Esophagus muscularis mucosa (tissue), 4 donors: ENCODE data around the gene UBE2B. TPM values are rescaled to one million over a fixed set of nuclear protein-coding genes. Genes with fewer than 3 reads are reported as not detected.

Experiments
- DNase-seq: peaks from one replicate; pipeline ENCODE4 v3.0.0-alpha.2; 2017; ENCODE audit errors: extremely low spot score
- H3K27ac ChIP-seq, 4 donors: fragments of 200-600 bp; sonication (generic); replicated peaks in 1 of 4; 1 replicate in 3 of 4; 2 replicates in 1 of 4; pipeline ENCODE4 v1.5.1; 2016 to 2019; ENCODE audit warnings: mild to moderate bottlenecking in 1 of 4
- H3K27me3 ChIP-seq, 4 donors: fragments of 200-600 bp; sonication (generic); one replicate each; pipeline versions ENCODE4 v1.5.1 to v1.6.0; 2016 to 2019
- H3K36me3 ChIP-seq, 4 donors: fragments of 200-600 bp; sonication (generic); one replicate each; pipeline ENCODE4 v1.5.1; 2016 to 2019
- H3K4me1 ChIP-seq, 4 donors: fragments of 200-600 bp; sonication (generic); one replicate each; pipeline ENCODE4 v1.5.1; 2016 to 2019
- H3K4me3 ChIP-seq, 4 donors: fragments of 200-600 bp; sonication (generic); 1 replicate in 2 of 4; 2 replicates in 2 of 4; pipeline ENCODE4 v1.5.1; 2016 to 2019; ENCODE audit warnings: mild to moderate bottlenecking in 4 of 4, moderate library complexity in 1 of 4
- H3K9me3 ChIP-seq, 4 donors: fragments of 200-600 bp; sonication (generic); 1 replicate in 3 of 4; 2 replicates in 1 of 4; pipeline ENCODE4 v1.5.1; 2016 to 2019
- EP300 ChIP-seq: sonication (generic); formaldehyde crosslinking; IDR thresholded peaks from one replicate; pipeline ENCODE4 v1.6.1; 2017; ENCODE audit warnings: antibody characterized with exemption
- POLR2A ChIP-seq: fragments of 450-650 bp; IDR thresholded peaks from one replicate; pipeline ENCODE4 v1.6.1; 2017; ENCODE audit warnings: antibody characterized with exemption, moderate library complexity, mild to moderate bottlenecking, low read depth
- POLR2AphosphoS5 ChIP-seq, 2 donors: sonication (generic); formaldehyde crosslinking; IDR thresholded peaks; one replicate each; pipeline ENCODE4 v1.6.1; 2017; ENCODE audit warnings: antibody characterized with exemption in 2 of 2
- WGBS: methylation state at CpG from one replicate; pipeline ENCODE4 v1.1.5; 2018; 5-methylcytosine and 5-hydroxymethylcytosine counted together
- intact Hi-C: fragments of 100-400 bp; cut with DNase I; formaldehyde crosslinking; loops from one replicate; pipeline ENCODE4 v1.15.1; 2023
- total RNA-seq, 4 donors: library from RNA; depleted of rRNA; stranded (reverse); fragments of >200 nt; gene quantifications; one replicate each; pipeline versions ENCODE4 v1.1.0 to v1.2.1, GENCODE V29; 2016
- TF ChIP-seq, protein P1 (sequence below), 3 experiments: fragments of 200-600 bp in 2 of 3; fragments of 450-650 bp in 1 of 3; sonication (generic) in 2 of 3; IDR thresholded peaks; one replicate each; pipeline ENCODE4 v1.5.1; 2017 to 2019; ENCODE audit warnings: antibody characterized with exemption in 3 of 3, mild to moderate bottlenecking in 2 of 3, moderate library complexity in 1 of 3

Gene UBE2B
- total RNA-seq, 4 donors from 2014 or later: 38.2 to 96.3 (median 52.3) TPM

DNA sequence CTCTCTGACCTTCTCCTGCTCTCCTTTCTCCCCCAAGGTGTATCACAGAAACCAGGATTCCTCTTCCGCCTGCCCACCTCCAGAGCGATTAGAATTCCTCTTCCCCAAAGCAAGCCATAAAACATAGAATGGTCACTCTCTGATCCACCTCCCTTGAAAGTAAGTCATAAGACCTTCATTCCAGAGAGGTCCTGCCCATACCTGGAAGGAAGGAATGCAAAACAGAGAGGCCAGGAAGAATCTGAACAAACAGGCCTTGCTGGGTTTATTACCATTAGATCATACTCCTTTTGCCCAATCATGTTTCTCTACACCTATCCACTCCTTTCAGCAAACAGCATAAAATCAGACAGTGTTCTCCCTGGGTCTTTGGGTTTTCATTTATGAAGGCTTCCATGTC lies 25.4 kb upstream of the UBE2B start:
- peaks cover 0 to 11% (median 3%) of the 10 kb centered on the region in 4 donors for H3K36me3 ChIP-seq
- TF ChIP-seq POLR2A (no peak), EP300 (no peak), POLR2AphosphoS5 (IDR thresholded peaks at IDR 0.05) (no peak)
- TF ChIP-seq, protein P1, sequence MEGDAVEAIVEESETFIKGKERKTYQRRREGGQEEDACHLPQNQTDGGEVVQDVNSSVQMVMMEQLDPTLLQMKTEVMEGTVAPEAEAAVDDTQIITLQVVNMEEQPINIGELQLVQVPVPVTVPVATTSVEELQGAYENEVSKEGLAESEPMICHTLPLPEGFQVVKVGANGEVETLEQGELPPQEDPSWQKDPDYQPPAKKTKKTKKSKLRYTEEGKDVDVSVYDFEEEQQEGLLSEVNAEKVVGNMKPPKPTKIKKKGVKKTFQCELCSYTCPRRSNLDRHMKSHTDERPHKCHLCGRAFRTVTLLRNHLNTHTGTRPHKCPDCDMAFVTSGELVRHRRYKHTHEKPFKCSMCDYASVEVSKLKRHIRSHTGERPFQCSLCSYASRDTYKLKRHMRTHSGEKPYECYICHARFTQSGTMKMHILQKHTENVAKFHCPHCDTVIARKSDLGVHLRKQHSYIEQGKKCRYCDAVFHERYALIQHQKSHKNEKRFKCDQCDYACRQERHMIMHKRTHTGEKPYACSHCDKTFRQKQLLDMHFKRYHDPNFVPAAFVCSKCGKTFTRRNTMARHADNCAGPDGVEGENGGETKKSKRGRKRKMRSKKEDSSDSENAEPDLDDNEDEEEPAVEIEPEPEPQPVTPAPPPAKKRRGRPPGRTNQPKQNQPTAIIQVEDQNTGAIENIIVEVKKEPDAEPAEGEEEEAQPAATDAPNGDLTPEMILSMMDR (IDR thresholded peaks at IDR 0.05): no peak
- H3K9me3 ChIP-seq: no peaks in the 10 kb centered on the region
- intact Hi-C loops: no loop called here
- no peak overlapping the region for H3K27ac ChIP-seq
- no peak for DNase-seq
- H3K4me3 ChIP-seq: no peak overlapping the region
- H3K4me1 ChIP-seq: no peaks in the 10 kb centered on the region
- no peaks in the 10 kb centered on the region for H3K27me3 ChIP-seq
- 100% methylated on average over 2 of the region's 2 CpGs for WGBS

DNA sequence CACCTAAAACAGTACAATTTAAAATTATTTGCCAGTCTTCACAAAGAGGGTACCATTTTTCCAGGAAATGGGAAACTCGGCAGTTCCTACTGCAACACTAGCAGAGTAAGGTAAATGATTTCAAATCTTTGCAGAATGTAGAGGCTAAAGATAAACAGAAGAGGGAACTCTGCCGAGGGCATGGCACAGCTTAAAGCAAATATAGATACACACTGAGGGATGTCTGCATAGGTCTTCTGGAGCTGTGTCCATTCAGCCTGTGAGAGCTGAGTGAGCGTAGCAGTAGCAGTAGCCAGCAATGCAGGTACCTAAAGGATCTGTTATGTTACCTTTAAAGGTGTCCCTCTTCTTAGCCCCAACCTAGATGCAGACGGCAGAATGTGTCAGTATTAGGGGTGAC lies 21.9 kb upstream of the UBE2B start:
- Histone ChIP-seq H3K27ac (no peak overlapping the region), H3K27me3 (no peaks in the 10 kb centered on the region), H3K36me3 (peaks cover 0 to 11% (median 3%) of the 10 kb centered on the region in 4 donors), H3K9me3 (no peaks in the 10 kb centered on the region), H3K4me1 (no peaks in the 10 kb centered on the region), H3K4me3 (no peak overlapping the region)
- intact Hi-C loops: no loop called here
- WGBS: 77% methylated on average over 4 of the region's 4 CpGs
- DNase-seq: no peak
- TF ChIP-seq EP300 (no peak), POLR2AphosphoS5 (IDR thresholded peaks at IDR 0.05) (no peak), POLR2A (no peak)
- TF ChIP-seq, protein P1 (IDR thresholded peaks at IDR 0.05): no peak

GRCh38 chr5:134355681-134356080 lies 15.7 kb upstream of the UBE2B start:
- TF ChIP-seq POLR2AphosphoS5 (IDR thresholded peaks at IDR 0.05) (no peak), POLR2A (no peak), EP300 (no peak)
- TF ChIP-seq, protein P1 (IDR thresholded peaks at IDR 0.05): no peak
- Histone ChIP-seq H3K27ac (no peak overlapping the region), H3K27me3 (no peaks in the 10 kb centered on the region), H3K9me3 (no peaks in the 10 kb centered on the region), H3K4me1 (no peaks in the 10 kb centered on the region), H3K36me3 (no peaks in the 10 kb centered on the region), H3K4me3 (no peak overlapping the region)
- intact Hi-C loops: no loop called here
- no peak for DNase-seq
- WGBS: 95% methylated on average over 5 of the region's 5 CpGs

DNA sequence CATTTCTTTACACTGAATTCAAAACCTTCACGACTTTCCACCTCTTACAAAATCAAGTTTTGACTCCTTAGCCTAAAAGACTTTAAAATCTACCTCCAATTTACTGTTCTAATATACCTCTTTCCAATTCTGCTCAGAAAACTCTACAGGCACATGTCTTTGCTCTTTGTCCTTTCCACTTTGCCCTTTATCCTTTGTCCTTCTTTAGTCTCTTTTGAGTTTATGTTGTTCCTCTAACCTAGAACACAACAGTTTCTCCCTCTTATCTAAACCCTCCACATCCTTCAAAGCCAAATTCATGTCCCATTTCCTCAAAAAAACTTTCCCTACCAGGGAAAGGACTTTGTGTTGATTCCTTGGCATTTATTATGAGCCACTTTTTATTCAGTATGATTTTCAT lies 5.8 kb upstream of the UBE2B start:
- 91% methylated on average over 1 of the region's 1 CpG for WGBS

More for the DNA sequence above, 5.8 kb upstream of the UBE2B start:
- no peaks in the 10 kb centered on the region for H3K27me3 ChIP-seq
- H3K4me1 ChIP-seq: peaks cover 5 to 37% (median 29%) of the 10 kb centered on the region in 4 donors
- H3K4me3 ChIP-seq: no peak overlapping the region
- H3K36me3 ChIP-seq: peaks cover 0 to 6% (median 0%) of the 10 kb centered on the region in 4 donors
- intact Hi-C loops: no loop called here
- H3K9me3 ChIP-seq: no peaks in the 10 kb centered on the region
- no peak overlapping the region for H3K27ac ChIP-seq
- no peak for TF ChIP-seq POLR2A
- no peak for TF ChIP-seq POLR2AphosphoS5 (IDR thresholded peaks at IDR 0.05)
- TF ChIP-seq EP300: no peak
- TF ChIP-seq, protein P1 (IDR thresholded peaks at IDR 0.05): no peak
- DNase-seq: no peak
